Loucy (cell line): Measurements from ENCODE around the gene ASXL3.

ENCODE experiments used
- H2AFZ ChIP-seq: fragments of 200-600 bp; sonication (generic); 2 replicates; pipeline ENCODE4 v1.6.0; 2016; ENCODE audit warnings: antibody characterized with exemption, mild to moderate bottlenecking, low read length, moderate library complexity
- H3F3A ChIP-seq: fragments of 200-600 bp; 2 replicates; pipeline ENCODE4 v1.6.0; 2016; ENCODE audit warnings: antibody characterized with exemption, low read depth, mild to moderate bottlenecking
- H3K27me3 ChIP-seq: fragments of 200-600 bp; sonication (generic); 2 replicates; pipeline ENCODE4 v1.6.1; 2014; ENCODE audit warnings: low read length, mild to moderate bottlenecking; ENCODE audit not compliant: insufficient read depth, poor library complexity, severe bottlenecking
- H3K36me3 ChIP-seq: fragments of 200-600 bp; sonication (generic); 2 replicates; pipeline ENCODE4 v1.6.1; 2016; ENCODE audit warnings: low read length; ENCODE audit not compliant: insufficient read depth
- H3K4me1 ChIP-seq: fragments of 200-600 bp; sonication (generic); 2 replicates; pipeline ENCODE4 v1.5.1; 2014; ENCODE audit warnings: low read length, mild to moderate bottlenecking; ENCODE audit not compliant: insufficient read depth, poor library complexity, severe bottlenecking
- H3K4me2 ChIP-seq: fragments of 200-600 bp; sonication (generic); 2 replicates; pipeline ENCODE4 v1.6.0; 2014; ENCODE audit warnings: antibody characterized with exemption, low read length, low read depth, mild to moderate bottlenecking; ENCODE audit not compliant: poor library complexity, severe bottlenecking
- H3K4me3 ChIP-seq: fragments of 200-600 bp; sonication (generic); 2 replicates; pipeline ENCODE4 v1.5.1; 2014; ENCODE audit warnings: low read length, mild to moderate bottlenecking, mixed read lengths; ENCODE audit not compliant: poor library complexity, severe bottlenecking
- H3K79me2 ChIP-seq: fragments of 200-600 bp; sonication (generic); 2 replicates; pipeline ENCODE4 v1.6.1; 2014; ENCODE audit warnings: low read length; ENCODE audit not compliant: insufficient read depth
- H3K9ac ChIP-seq: fragments of 200-600 bp; sonication (generic); 2 replicates; pipeline ENCODE4 v1.6.0; 2014; ENCODE audit warnings: mild to moderate bottlenecking, low read depth, low read length, moderate library complexity; ENCODE audit not compliant: poor library complexity, severe bottlenecking
- H3K9me2 ChIP-seq: fragments of 200-600 bp; sonication (generic); replicated peaks from 2 replicates; pipeline ENCODE4 v1.6.1; 2016; ENCODE audit warnings: low read depth, low read length, mixed read lengths
- H3K9me3 ChIP-seq: fragments of 200-600 bp; sonication (generic); 2 replicates; pipeline ENCODE4 v1.6.1; 2014; ENCODE audit warnings: mild to moderate bottlenecking, antibody characterized with exemption, low read length, low read depth; ENCODE audit not compliant: insufficient read depth
- H4K20me1 ChIP-seq: fragments of 200-600 bp; sonication (generic); 2 replicates; pipeline ENCODE4 v1.6.0; 2014; ENCODE audit warnings: antibody characterized with exemption, low read length, mild to moderate bottlenecking; ENCODE audit not compliant: insufficient read depth, poor library complexity, severe bottlenecking
- CTCF ChIP-seq: fragments of 200-600 bp; sonication (generic); conservative IDR thresholded peaks from 2 replicates; pipeline ENCODE4 v1.5.1; 2014; ENCODE audit warnings: mild to moderate bottlenecking, antibody characterized with exemption, low read length
- EZH2phosphoT487 ChIP-seq: fragments of 200-600 bp; IDR thresholded peaks from 2 replicates; pipeline ENCODE4 v1.6.1; 2018; ENCODE audit warnings: antibody characterized with exemption, mild to moderate bottlenecking, moderate library complexity, borderline replicate concordance

ASXL3 gene

GRCh38 chr18:33700513-33700976 is 122.5 kb downstream of the ASXL3 start:
- no peaks in the 10 kb centered on the region for H3K36me3 ChIP-seq
- no peaks in the 10 kb centered on the region for H4K20me1 ChIP-seq
- TF ChIP-seq EZH2phosphoT487: no peak
- TF ChIP-seq CTCF: no peak
- no peak overlapping the region for H3K4me3 ChIP-seq
- no peaks in the 10 kb centered on the region for H3K27me3 ChIP-seq
- no peak overlapping the region for H2AFZ ChIP-seq
- H3K9ac ChIP-seq: no peak overlapping the region
- H3K9me2 ChIP-seq: no peaks in the 10 kb centered on the region
- H3K4me2 ChIP-seq: no peak overlapping the region
- H3F3A ChIP-seq: no peaks in the 10 kb centered on the region
- no peaks in the 10 kb centered on the region for H3K79me2 ChIP-seq
- H3K4me1 ChIP-seq: no peaks in the 10 kb centered on the region
- no peaks in the 10 kb centered on the region for H3K9me3 ChIP-seq

- no peak overlapping the region for H3K4me3 ChIP-seq
- H3K9me3 ChIP-seq: no peaks in the 10 kb centered on the region
- H2AFZ ChIP-seq: no peak overlapping the region
- no peaks in the 10 kb centered on the region for H3K27me3 ChIP-seq
- no peaks in the 10 kb centered on the region for H3K36me3 ChIP-seq
- no peaks in the 10 kb centered on the region for H3K4me1 ChIP-seq
- no peaks in the 10 kb centered on the region for H3K79me2 ChIP-seq
- no peak for TF ChIP-seq CTCF
- TF ChIP-seq EZH2phosphoT487: no peak
- no peak overlapping the region for H3K9ac ChIP-seq
- no peaks in the 10 kb centered on the region for H3K9me2 ChIP-seq
- no peaks in the 10 kb centered on the region for H3F3A ChIP-seq
- H4K20me1 ChIP-seq: no peaks in the 10 kb centered on the region
- H3K4me2 ChIP-seq: no peak overlapping the region
Measured at GRCh38 chr18:33702625-33703024, 124.6 kb downstream of the ASXL3 start.

- Histone ChIP-seq H3K4me1 (no peaks in the 10 kb centered on the region), H3K4me2 (no peak overlapping the region), H3K79me2 (no peaks in the 10 kb centered on the region), H4K20me1 (no peaks in the 10 kb centered on the region), H3K4me3 (no peak overlapping the region), H3F3A (no peaks in the 10 kb centered on the region), H3K27me3 (no peaks in the 10 kb centered on the region), H3K9me3 (no peaks in the 10 kb centered on the region), H3K9me2 (no peaks in the 10 kb centered on the region), H2AFZ (no peak overlapping the region), H3K36me3 (no peaks in the 10 kb centered on the region), H3K9ac (no peak overlapping the region)
- TF ChIP-seq EZH2phosphoT487: no peak
- TF ChIP-seq CTCF: no peak
Measured at GRCh38 chr18:33706391-33706790, 128.4 kb downstream of the ASXL3 start.
